ENCODE measurements around the gene NUP62.

The NUP62 gene

DNA sequence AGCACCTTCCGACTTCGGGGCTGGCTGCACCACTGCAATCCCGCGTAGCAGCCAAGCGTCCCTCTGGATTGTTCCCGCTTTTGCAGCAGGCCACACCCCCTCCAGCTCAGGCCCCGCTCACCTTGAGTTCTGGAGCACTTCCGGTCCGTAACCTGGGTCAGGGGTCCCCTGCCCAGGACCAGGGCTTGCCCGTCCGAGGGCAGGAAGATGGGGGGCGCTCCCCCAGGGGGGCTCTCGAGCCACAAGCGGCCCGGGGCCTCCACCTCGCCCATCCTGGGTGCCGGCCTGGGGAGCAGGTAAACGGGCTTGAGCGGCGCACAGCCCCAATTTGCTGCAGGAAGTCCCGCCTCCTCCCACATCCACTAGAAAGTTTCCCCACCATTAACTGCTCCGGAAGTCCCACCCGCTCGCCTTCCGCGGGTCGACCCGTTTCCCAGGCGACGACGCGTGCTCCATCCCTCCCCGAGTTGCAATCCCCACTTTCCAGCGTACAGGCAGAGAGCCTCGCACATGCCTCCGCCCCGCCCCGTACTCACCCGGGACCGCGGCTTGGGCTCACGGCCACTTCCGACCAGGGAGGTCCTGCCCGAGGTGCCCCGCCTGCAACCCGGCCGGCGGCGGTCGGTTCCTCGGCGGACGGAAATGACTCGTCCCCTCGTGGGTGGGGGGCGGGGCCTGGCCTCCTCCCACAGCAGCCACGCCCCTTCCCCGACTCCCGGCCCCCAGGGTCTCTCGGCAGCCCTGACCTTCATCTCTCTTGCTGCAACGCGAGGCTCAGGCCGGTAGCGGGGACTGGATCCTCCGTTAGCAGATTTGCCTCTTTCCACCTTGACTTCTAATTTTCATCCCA is 62.1 kb downstream of the NUP62 start, which contains the start of gene PNKP:
TSS of gene PNKP (minus strand) at position 644 of the 850 bp plus-strand sequence. CDS start at position 272, 372 bp downstream.
- DNase-seq (ENCODE audit: low spot score) = peak; percentile 86

DNA sequence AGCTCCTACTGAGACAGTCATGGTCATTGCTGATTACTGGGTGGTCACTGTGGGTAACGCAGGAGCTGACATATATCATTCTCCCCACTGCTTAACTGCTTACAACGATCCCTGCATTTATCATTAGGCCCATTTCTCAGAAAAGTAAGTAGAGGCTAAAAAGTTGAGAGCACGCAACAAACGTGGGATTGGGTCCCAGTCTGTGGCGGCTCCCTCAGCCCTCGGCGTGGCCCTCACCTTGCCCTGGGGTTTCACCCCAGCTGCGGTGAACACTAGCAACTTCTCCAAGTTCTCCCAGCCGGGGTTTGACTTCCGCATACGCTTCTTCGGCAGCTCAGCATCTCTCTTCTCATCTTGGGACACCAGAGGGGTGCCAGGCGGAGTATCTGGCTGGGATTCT is 64.4 kb downstream of the NUP62 start:
- DNase-seq (ENCODE audit: low spot score) = no peak

DNA sequence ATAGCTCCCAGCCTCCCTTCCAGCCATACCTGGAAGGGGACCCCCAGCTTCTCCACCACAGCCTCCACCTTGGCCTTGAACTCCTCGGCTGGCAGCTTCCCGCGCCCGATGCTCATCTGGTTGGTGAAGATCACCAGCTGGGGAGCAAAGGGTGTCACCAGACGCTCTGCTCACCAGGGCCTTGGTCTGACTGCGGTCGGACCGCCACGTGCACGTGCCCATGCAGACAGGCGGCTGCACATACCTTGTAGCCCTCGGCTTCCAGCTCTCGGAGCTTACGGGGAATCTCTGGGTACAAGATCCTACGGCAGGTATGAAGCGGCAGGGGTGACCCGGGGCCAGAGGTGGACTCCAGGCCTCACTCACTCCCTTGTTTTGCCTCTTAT is 65.4 kb downstream of the NUP62 start:
- DNase-seq (ENCODE audit: low spot score) = no peak

DNA sequence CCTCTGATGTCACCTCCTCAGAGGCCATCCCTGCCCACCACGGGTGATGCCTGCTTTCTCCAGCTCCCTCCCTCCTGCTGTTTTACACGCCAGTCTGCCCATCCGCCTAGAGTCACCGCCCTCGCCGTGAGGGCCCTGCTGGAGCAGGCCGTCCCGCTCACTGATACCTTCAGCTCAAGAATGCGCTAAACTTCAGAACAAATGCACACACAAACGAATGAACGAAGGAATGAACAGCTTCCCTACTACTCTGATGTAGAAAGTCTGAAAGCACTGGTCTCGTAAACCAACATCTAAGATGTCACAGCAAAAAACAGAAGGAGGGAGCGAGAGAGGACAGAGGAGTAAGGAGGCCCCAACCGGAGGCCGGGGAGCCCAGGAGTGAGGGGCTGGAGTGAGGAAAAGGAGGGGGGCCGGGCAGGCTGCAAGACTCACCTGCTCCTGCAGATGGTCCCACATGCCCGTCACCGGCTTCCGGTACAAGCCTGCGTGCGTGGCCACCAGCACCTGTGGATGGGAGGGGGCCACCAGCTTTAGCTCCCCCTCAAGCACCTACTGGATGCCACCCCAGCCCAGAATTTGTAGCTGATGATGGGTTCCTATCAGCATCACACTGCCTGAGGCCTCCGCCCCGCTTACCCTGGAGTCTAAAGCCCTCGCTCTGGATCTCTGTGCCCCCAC is 65.9 kb downstream of the NUP62 start:
- DNase-seq (ENCODE audit: low spot score) = no peak

DNA sequence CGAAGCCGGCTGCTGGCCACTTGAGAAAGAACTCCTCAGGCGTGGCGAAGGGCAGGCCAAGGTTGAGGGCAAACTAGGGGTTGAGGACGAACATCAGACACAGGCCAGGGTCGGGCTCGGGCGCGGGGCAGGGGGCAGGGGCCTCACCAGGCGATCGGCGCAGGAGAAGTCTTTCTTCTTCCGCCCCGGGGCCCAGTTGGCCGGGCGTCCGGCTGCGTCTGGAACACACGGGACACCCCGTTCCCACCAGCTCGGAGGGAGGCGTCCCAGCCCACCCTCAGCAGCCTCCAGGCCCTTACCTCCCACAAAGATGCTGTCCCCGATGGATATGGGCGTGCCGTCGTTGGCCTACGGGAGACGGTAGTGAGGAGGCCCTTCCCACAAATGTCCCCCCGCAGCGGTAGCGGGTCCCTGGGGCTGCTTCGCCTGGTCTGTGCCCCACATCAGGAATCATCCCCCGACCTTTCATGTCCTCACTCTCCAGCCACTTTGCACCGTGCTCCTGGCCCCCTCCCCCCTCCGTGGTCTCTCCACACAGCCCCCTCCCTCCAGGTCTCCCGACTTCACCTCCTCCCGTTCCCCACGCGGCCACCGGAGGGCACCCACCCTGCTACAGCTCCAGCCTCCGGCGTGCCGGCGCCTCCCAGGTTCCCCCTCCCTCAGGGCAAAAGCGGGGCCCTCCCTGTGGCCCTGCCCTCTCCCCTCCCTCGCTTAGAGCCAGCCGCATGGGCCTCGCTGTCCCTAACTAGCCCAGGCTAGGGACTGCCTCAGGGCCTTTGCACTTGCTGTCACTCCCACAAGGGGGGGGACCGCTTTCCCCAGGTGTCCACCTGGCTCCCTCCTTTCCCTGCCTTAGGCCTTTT is 66.7 kb downstream of the NUP62 start:
- no peak for DNase-seq (ENCODE audit: low spot score)

DNA sequence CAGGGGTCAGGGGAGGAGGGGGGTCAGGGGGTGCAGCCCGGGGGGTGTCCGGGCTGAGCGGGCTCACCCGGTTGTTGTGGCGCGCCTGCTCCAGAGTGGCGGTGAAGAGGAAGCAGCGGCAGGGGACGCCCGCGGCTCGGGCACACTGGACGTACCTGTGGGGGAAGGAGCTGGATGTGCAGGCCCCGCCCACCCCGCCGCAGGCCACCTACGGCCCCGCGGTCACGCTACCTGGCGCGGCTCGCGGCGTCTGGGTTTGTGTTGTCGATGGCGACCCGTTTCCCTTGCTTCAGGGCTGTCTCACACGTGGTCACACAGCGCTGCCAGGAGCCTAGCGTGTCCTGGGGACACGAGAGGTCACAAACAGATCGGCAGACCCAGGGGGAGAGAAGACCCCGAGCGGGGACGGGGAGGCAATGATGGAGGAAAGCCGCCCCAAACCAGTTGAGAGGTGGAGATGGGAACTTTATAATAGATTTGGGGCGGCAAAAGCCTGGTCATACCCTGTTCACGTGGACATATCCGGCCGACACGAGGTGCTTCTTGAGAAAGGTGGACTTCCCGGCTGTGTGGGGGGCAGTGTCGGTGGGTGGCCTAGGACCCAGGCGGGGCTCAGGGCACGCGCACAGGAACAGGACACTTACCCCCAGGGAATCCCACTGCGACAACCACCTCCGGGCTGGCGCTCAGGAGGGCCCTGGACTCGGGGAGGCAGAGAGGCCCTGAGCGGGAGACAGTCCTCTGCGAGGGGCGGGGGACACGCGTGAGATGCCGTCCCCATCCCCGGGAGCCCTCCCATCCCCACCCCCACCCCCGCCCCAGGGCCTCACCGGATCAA is 67.5 kb downstream of the NUP62 start:
- DNase-seq (ENCODE audit: low spot score) = no peak

DNA sequence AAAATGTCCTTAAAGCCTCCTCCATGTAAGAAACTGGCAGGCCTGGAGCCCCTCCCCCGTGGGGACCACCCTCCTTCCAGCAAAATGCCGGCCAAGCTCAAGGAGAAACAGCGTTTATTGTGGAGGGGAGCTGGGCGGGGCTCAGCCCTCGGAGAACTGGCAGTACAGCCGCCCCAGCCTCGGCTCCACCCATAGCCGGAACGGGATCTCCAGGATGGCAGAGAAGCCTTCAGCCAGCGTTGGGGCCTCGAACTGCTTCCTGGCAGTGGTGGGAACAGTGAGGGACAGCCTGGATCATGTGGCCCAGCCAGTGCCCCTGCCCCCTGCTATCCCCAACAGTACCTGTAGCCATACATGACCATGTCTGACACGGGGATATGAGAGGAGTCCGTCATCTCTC is 68.2 kb downstream of the NUP62 start:
- no peak for DNase-seq (ENCODE audit: low spot score)

DNA sequence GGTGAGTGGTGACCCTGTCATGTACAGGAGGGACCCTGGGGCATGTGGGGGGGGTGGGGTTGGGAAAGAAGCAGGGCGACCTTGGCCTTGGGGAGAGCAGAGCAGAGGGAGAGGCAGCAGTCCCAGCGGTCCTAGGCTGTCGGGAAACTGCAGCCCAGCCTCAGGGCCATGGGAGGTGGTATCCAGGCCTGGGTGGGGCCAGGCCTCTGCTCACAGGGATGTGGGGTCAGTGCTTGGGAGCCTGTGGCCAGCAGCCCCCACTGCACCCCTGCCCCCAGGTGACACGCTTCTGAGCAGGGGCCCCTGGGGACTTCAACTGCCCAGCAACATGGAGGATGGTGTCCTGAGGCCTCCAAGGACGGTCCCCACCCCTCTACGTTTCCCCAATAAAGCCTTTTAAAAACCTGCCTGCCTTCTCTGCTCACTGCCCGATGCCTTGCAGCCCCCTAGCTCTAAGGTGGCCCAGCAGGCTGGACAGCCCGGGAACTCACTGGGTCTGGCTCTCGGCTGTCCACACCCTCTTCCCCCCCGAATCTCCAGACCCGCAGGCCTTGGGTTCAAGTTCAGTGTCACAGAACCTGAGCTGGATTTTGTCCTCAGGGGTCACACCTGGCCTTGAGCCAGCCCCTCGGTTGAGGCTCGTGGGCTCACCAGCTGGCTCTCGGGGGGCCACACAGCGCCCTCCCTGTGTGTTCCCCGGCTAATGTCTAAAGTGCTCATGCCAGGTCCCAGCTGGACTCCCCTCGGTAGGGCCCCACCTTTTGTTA is 68.8 kb downstream of the NUP62 start:
- DNase-seq (ENCODE audit: low spot score) = no peak

DNA sequence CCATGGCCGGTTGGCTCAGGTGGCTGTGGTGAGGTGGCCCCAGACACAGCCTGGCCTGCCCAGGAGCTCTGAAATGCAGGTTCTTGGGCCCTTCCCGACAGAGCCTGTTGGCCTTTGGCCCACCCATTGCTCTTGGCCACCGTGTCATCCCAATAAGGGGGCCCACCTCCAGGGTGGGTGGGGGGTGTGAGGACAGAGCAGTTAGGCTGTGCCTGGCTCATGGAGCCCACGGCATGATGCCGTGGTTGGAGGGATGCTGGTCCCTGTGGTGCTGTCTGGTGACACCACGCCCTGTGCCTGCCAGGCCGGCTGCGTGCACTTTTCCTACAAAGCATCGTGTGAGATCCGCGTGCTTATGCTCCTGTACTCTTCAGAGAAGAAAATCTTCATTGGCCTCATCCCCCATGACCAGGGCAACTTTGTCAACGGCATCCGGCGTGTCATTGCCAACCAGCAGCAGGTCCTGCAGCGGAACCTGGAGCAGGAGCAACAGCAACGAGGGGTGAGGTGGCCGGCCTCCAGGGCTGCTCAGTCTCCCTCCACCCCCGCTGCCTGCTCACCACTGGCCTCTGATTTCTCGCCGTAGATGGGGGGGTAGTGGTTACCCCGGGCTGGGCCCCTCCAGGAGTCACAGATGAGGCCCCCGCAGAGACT is 69.5 kb downstream of the NUP62 start:
- no peak for DNase-seq (ENCODE audit: low spot score)

DNA sequence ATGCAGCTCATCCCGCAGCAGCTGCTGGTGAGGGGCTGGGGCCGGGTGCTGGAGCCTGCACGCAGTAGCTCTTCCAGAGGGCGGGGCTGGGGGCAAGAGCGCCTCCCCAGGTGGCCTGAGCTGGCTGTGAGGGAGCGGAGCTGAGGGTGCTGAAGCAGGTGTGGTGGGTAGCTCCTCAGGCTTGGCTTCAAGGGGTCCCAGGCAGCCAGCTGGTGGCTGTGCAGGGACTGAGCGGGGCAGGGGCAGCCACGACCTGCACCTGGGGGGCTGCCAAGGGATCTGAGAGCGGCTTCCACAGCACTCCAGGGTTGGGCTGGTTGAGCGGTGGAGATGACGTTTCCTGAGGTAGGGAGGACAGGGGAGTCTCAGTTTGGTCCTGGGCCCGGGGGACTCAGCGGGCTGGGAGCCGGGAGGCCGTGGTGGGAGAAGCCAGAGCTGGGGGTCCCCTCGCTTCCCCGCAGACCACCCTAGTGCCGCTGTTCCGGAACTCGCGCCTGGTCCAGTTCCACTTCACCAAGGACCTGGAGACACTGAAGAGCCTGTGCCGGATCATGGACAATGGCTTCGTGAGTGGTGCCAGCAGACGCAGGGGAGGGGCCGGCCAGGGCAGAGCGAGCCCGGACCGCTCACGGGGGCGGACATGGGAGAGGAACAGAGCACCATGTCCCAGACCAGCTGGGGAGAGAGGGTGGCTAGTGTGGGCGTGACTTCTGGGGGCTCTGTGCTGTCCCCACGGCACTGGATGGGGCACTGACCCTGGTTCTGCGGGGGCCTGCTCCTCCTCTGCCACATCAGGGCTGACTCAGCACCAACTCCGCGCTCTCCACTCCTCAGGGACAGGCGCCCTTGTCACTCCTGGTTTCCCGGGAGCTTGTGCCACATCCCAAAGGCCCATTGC is 71.0 kb downstream of the NUP62 start:
- no peak for DNase-seq (ENCODE audit: low spot score)

DNA sequence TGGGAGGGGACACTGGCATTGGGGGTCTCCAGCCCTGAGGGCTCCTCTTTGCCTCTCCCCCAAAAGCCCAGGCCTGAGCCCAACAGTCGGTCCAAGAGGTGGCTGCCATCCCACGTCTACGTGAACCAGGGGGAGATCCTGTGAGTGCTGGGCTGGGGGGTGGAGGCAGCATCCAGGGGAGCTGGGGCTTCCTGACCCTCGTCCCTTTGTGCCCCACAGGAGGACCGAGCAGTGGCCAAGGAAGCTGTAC is 71.5 kb downstream of the NUP62 start:
- DNase-seq (ENCODE audit: low spot score) = no peak

DNA sequence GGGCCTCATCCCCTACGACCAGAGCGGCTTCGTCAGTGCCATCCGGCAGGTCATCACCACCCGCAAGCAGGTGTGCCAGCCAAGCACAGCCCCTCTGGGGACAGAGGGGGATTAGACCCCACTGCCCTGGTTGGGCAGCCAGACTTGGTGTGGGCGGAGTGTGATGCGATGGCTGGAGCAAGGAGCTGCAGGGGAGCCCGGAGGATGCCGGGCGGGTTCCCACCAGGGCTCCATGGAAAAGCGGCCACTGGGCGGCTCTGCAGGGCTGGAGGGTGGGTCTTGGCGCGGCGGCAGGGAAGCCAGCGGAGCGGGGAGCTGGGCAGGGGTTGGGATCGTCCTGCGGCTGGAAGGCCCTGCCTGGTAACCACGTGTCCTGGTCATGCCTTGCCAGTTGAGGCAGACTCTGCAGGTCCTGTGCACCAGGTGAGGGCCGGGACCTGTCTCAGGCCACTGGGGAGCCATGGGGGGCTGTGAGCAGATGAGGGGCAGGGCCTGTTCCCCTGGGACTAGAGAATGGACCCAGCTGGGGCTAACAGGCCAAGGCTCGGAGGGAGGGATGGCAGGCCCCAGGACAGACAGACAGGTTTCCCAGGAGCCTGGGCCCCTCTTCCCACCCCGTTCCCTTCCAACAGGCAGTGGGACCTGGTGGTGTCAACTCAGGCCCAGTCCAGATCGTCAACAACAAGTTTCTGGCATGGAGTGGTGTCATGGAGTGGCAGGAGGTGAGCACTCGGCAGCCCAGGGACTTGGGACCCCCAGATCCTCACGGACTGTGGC is 72.1 kb downstream of the NUP62 start:
- DNase-seq (ENCODE audit: low spot score) = no peak
